CD4-positive, alpha-beta T cell treated with Interleukin-21 for 1 hour (primary cell): Measurements from ENCODE around the gene DENND1A.
"Not testable (repeated sequence)": the region's sequence is repeated elsewhere in the genome, so short reads cannot be mapped to it uniquely, and the experiment has no call there.

Source experiments
- DNase-seq: peaks from one replicate; pipeline ENCODE4 v3.0.0-alpha.2; 2020

The DENND1A gene

DNA sequence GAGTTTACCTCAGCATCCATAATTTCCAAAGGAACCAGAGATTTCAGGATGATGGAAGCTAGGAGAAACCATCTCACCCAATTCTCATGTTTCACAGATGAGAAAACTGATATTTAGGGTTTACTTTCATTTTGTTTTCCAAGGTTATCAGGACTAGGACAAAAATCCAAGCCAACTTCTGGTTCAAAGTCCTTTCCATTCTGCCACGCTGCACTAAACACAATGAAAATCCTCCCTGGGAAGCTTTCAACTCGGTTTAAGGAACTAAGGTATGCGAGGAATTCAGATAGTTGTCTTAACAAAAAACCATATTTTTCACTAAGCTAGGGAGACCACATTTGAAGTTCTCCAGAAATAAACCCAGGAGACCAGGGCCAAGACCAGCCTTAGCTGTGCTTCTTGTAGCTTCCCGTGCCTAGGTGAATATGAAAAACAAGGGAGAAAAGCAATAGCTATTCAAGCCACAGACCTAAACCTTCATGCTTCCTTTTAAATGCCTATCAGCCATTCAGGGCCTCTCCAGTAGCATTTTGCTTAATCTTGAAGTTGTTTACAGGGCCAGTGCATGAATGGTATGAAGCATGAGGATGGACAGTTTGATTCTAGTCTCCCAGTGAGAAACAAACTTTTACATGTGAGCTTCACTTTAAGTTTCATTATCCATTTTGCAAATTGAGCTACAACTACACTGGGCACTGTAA, 167.9 kb downstream of the DENND1A start:
- DNase-seq: no peak

DNA sequence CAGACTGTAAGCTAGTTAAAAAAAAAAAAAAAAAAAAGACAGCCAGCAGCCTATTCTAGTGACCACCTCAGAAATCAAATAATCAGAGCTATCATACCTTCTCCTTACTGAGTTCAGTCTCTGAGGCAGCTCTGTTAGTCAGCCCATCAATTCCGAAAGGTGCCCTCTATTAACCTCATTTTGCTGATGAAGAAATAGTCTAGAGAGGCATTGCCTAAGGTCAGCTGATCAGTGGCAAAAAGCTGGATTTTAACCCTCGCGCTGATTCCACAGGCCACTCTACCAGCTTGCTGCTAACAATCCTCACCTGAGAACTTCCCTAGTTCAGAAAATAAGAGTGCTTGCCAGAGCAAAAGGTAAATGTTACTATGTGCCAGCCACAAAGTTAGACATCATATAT, 172.0 kb downstream of the DENND1A start:
- DNase-seq: no peak

DNA sequence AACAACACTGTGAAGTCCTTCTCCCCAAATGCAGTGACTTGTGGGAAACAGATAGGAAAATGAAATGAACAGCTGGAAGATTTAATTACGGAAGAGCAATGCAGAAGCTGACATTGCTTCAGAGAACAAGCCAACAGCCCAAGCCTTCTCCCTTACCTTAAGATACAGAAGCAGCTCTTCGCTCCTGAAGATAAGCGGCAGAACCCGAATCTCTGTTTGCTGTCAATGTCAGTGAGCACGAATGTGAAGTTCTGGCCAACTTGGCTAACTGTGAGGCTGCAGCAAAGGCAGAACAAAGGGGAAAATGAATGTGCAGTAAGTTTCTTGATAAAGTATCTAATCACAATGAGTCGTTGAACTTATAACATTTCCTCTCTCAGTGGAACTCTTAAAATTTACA, 172.4 kb downstream of the DENND1A start:
- DNase-seq: no peak

DNA sequence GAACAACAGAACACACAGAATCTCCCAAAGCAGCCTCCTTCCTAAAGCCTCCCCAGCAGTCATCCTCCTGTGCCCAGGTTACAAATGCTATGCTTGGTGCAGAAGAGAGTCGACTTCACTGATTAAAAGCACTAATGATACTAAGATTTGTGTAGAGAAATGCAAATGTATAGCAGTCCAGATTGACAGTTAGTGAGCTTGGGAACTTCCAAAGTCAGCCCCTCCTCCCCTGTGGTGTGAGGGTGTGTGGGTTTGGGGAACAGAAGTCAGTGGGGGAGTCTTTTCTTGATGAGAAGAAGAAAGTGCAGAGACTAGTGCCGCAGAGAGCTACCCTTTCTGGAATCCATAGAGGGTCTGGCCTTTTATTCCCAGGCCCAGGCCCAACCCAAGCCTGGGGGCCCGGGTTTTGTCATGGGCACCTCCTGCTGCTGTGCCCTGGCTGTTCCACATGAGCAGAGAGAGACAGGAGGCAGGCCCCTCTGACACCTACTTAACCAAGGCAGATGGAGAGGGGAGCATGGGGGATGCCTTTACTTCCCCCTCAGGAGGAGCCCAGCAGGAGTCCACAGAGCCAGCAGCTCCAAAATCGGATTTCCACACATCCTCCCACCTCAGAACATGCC, 173.3 kb downstream of the DENND1A start:
- DNase-seq: no peak

DNA sequence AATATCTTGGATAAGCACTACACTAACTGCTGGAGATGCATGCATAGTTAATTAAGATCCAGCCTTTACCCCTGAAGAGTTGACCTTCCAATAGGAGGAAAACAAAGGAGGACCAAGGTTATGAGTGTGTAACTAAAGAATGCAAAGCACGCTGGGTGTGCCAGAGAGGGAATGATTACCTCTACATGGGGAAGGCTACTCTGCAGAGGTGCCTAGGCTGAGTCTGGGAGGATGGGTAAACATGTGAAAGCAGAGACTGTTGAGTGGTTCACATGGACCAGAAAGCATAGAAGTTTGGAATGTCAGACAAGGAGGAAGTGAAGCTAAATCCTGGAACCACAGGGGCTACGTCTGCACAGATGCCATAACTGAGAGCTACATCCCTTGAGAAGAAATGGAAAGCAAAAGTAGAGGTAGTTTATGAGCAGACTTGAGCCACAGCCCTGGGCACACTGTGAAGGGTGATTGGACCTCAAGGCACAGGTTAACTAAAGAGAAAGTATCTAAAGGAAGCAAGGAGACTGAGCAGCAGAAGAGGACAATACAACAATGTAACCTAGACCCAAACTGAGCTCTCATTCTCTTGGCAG, 176.2 kb downstream of the DENND1A start:
- no peak for DNase-seq

DNA sequence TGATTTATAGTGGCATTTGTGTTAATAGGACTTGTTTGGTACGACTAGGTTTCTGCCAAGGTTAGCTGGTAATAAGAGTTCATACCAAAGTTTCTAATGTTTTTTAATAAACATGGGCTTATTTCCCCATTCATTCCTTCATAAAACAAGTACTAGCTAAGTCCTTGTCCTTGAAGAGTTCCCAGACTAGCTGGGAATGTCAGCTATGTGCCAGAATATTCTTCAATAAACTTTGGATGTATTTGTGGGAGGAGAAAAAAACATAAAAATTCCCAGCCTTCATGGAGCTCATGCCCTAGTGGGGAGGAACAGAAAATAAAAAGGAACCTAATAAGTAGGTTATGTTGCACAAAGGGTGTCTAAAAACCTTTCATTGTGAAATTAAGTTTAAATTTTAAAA, 176.9 kb downstream of the DENND1A start:
- DNase-seq: no peak

DNA sequence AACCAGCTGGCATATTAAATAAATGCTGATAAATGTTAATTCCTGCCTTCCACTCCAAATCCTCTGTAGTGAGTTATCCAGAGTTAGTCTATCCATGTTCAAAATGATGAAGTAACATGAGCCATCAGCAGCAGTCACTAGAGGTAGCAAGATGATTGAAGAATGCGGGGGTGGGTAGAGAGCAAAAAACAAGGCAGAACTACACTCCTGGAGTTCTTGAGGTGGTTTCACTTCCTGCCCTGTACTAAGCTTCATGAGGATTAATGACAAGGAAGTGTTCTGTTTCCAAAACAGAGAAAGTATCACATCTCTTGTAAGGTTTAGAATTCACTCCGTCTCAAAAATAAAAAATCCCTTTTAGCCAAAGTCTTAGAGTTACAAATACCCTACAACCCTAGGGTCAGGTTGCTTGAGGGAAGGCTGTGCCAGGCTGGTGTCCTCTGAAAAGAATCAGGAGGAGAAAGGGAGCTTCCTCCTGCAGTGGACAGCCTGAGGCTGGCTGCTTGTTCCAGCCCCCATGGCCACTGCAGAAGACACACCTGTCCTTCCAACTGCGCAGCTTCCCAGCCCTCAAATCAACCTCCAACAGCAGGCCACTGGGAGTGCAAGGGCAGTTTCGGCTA, 180.2 kb downstream of the DENND1A start:
- peak; percentile 2 for DNase-seq

DNA sequence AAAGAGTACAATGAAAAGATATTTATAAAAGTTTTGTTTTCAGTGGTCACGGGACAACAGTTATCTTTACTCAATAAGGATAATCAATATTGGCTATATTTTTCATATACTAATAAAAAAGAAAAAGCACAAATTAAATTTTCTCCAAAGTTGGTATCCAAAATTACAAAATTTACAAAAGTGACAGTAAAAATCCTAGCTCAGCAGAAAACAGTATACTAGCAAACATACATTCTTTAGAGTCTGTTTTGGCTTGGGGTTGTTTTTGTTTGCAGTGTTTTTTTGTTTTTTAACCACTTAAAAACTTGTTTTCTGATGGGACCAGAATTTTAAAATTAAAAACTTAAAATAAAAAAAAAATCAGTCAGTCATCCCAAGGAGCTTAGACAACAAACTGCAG, 183.2 kb downstream of the DENND1A start:
- no peak for DNase-seq

DNA sequence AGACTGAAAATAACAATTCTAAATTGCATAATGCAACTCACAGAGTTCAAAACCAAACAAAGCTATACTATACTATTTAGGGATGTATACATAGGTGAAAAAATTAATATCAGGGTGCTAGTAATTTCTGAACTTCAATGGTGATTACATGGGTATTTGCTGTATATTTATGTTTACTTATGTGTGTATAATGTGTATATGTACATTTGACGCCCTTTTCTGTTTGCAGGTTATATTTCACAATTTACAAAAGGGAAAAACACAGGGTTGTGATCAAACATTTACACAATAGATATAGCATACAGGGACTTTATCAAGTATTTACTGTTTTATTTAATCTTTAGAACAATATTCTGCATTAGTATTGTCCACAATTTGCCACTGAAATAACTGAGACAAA, 184.0 kb downstream of the DENND1A start:
- DNase-seq: no peak

DNA sequence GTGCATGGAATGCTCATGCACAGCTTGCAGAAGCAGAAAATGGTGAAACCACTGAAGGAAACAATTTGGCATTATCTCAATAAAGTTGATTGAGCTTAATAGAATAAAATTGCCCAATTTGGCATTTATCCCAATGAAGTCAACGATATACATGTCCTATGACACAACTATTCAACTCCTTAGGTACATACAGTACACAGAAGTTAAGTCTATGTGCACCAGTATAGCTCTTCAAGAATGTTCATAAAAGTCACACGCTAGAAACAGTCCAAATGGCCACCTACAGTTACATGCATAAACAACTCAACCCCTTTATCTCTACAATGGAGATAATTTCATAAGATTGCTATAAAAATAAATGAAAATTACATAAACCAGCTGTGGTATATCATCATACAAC, 184.5 kb downstream of the DENND1A start:
- no peak for DNase-seq

DNA sequence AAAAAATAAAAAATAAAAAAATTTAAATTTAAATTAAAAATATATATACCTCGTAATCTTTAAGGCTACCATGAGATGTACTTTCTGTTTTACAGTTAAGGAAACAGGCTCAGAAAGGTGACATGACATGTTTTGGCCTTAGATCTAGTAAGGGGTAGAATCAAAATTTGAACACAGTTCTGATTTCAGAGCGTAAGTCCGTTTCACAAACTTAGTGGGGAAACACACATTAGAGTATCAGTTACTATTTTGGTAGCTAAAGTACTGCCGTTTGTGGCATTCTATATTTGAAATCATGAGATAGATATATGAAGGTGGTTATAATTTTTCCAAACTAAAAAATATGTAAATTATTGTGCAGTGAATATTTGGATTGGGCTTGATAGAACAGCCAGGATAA, 186.2 kb downstream of the DENND1A start:
- no peak for DNase-seq

DNA sequence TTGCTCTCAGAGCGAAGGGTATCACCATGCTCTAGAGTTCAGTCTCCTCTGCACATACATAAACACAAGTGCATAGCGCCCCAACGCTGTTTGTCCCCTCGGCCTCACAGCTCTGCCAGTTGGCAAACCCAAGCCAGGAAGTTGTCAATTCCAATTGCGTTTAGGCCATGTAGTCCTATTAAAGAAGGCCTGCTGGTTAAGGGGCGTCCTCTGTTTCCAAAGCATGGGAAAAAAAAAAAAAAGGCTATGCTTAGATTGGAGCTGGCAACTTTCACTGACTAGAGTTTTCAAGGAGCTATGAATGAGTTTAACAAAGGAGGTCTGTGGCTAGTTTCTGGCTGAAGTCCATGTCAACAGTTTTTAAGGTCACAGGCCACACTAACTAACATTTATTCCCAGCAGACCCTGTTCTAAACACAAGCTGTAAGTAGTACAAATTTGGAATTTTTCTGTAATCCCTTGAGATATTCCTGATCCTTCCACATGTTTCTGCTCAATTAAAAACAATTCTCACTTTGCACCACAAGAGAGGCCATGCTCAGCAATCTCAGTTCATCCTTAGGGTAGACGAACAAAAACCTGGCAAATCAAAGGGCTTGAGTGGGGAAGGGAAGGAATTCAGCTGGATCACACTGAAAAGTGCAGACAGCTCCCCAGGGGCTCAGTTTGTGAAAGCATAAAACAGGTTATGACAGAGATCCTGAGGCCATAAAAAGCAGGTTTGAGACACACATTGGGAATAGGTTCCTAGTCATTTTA, 187.7 kb downstream of the DENND1A start:
- DNase-seq: no peak

DNA sequence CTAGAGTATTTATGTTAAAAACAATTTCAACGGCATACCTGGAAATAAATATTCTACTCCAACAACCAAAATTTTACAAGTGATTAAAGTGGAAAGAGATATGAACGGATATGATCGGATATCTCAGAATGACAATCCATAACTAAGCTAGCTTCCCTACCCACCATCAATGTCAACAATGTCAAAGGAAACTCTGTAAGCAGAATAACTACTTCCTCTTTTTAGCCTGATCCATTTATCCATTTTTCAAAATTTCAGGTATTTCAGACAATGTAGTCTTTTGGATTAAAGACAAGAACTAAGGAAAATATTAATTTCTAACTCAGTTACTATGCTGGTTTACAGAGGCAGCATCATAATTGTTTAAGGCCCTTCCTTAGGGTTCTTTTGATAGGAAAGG, 188.7 kb downstream of the DENND1A start:
- DNase-seq: no peak

DNA sequence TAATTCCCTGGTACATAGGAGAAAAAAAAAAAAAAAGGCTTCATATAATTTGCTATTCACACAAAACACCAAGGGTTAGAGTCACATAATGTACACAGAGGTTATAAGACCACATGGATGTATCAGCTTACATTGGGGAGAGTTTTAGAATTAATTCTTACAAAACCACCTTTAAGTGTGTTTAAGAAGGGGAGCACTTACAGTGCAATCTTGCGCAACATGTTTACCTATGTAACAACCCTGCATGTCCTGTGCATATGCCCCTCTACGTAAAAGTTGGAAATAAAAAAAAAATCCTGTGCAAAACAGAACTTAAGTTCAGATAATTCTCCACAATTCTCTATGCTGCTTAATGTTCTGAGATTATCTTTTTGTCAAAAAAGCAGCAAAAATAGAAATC, 190.0 kb downstream of the DENND1A start:
- no peak for DNase-seq

DNA sequence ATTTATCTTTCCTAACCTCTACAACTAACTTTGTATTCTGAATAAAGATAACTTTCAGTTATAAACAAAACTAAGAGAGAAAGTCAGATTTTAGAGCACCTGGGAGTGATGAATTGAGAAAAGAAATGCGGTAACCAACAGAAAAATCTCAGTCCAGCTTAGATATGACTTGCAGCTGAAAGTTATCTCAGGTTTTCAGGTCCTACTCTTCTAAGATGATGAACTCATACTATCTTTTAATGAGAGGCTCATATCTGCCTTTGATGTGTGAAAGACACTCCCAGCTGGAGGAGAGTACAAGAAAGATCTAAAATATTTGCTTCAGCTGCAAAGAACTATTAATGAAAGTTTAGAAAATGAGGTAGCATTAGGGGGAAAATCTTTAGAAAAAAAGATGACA, 190.5 kb downstream of the DENND1A start:
- no peak for DNase-seq

DNA sequence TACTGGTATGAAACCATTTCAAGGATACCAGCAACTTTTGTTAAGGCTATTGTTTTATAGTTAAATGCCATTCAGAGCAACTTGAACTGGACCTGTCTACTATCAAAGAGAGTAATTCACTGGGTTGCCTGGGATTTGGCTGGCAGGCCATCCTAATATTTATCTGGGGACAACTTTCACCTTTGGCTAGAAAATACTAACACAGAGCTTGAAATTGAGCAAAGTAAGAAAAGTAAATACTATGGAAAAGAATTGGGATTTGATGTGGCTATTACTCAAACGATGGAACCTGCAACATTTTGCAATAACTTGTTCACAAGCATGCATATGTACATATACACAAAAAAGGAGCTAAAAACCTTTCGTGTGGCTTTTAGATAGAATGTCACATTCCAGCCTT, 191.3 kb downstream of the DENND1A start:
- no peak for DNase-seq

DNA sequence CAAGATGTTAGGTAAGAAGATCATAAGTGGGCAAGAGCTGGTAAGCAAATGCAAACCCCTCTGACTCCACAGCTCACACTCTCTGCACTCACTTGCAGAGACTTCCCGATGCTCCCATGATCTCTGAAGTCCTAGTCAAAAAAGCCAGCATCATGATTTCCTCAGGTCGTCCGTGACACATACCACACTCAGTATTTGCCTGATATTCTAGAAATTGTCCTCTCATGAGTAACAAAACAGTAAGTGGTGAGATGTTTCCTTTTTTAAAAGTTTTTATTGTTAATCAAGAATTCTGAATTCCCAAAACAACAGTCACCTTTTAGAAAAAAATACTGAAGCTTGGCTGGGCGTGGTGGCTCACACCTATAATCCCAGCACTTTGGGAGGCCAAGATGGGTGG, 194.6 kb downstream of the DENND1A start:
- no peak for DNase-seq

DNA sequence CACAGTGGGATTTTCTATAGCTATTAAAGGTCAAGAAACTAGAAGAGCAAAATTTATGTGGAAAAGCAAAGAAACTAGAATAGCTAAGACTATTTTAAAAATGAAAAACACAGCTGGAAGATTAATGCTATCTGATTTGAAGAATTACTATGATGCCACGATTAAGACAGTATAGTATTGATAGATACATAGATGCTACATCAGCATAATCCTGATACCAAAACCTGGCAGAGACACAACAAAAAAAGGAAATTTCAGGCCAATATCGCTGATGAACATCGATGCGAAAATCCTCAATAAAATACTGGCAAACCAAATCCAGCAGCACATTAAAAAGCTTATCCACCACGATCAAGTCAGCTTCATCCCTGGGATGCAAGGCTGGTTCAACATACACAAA, 201.4 kb downstream of the DENND1A start:
- DNase-seq: not testable (repeated sequence)

DNA sequence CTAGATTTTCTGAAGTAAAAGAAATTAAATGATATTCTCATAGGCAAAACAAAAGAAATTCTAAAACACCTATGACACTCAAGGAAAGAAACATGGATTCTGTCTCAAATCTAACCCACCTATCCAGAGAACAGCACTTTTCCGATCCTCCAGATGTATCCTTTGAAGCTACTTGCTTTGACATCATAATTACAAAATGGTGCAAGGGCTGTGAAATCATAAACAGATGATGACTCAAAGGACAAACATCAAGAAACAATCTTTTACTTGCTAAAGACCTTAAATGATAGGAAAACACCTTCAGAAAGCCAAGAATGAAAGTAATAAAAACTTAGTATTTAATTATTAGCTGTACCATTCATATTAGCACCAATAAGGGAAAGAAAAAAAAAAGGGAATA, 202.6 kb downstream of the DENND1A start:
- no peak for DNase-seq

DNA sequence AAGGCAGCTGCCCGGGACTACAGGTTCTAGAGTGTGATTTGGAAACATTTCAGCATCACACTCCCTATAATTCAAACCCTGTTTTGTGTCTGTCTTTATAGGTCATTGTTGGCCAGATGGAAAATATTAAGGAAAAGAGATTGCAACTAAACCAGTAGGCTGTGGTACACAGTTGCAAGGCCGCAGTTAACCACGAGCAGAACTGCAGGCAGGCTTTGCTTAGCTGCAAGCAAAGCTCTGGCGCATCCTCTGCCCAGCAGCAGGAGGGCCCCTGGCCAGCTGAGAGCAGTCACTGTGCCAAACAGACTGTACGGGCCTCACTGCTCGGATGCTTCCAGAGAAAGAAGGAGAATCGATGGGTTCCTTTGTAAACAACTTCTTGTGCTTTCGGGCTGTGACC, 204.5 kb downstream of the DENND1A start:
- DNase-seq: no peak

DNA sequence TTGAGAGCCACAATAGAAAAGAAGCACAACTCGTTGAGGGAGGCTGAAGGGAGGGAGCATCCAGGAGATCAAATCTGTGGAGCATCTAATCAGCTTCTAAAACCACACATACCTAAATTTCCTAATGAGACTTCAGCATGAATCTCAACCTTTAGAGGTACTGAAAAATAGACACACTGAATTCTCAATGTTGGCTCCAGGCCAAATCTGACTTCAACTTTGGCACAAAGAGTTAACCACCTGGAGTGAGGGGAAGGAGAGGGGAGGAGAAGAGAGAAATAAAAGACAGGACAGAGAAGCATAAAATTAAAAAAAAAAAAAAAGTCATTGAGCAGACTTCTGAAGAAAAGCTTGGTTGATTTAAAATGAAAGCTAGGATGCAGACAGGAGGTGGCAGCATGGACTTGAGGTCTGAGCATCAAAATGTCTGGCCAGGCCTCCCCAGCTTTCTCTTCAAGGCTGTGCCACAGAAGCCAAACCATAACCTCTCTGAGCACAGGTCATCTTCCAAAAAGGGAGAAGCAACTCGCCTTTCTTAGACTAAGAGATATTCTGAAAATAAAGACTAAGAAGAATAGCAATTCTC, 205.6 kb downstream of the DENND1A start:
- no peak for DNase-seq

DNA sequence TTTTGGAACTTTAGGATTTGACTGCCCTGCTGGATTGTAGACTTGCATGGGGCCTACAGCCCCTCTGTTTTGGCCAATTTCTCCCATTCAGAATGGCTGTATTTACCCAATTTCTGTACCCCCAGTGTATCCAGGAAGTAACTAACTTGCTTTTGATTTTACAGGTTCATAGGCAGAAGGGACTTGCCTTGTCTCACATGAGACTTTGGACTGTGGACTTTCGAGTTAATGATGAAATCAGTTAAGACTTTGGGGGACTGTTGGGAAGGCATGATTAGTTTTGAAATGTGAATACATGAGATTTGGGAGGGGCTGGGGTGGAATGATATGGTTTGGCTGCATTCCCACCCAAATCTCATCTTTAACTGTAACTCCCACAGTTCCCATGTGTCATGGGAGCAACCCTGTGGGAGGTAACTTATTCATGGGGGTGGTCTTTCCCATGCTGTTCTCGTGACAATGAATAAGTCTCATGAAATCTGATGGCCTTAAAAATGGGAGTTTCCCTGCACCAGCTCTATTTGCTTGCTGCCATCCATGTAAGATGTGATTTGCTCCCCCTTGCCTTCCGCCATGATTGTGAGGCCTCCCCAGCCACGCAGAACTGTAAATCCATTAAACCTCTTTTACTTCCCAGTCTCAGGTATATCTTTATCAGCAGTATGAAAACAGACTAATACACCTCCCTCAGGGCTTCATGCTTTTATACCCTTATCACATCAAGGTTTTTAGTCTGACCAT, 206.6 kb downstream of the DENND1A start:
- DNase-seq: no peak
